A673 (cell line): ENCODE data around the gene PKDREJ. TPM values are rescaled to one million over a fixed set of nuclear protein-coding genes. Genes with fewer than 3 reads are reported as not detected.

Experiments
- BruUV-seq: library from RNA; stranded (reverse); fragments of 400-500 nt; replicated peaks from 2 replicates; lab custom pipeline; 2021; lab: Mats Ljungman, UMichigan
- CTCF ChIA-PET: fragments of 300-600 bp; sonication (Branson Sonifier 250); formaldehyde crosslinking; loops from one replicate; lab custom pipeline; 2022; ENCODE audit warnings: antibody characterized with exemption; lab: Charles Lee
- POLR2A ChIA-PET: fragments of 300-600 bp; sonication (Branson Sonifier 250); formaldehyde crosslinking; loops from one replicate; lab custom pipeline; 2022; ENCODE audit warnings: antibody characterized with exemption; ENCODE audit not compliant: low non-redundant PET; lab: Charles Lee
- DNase-seq: peaks from one replicate; pipeline ENCODE4 v3.0.0-alpha.2; 2015; ENCODE audit warnings: low spot score
- H3K27ac ChIP-seq: fragments of 200-600 bp; sonication (generic); 2 replicates; pipeline ENCODE4 v1.5.1; 2016; ENCODE audit warnings: mixed run types, low read depth, mild to moderate bottlenecking, mixed read lengths, antibody characterized with exemption, low read length; ENCODE audit not compliant: poor library complexity, severe bottlenecking
- H3K27me3 ChIP-seq: fragments of 200-600 bp; sonication (generic); replicated peaks from 2 replicates; pipeline ENCODE4 v1.6.1; 2017; ENCODE audit warnings: mixed run types, low read depth, mild to moderate bottlenecking, mixed read lengths, antibody characterized with exemption, low read length; ENCODE audit not compliant: insufficient read depth, poor library complexity
- H3K36me3 ChIP-seq: fragments of 200-600 bp; sonication (generic); 2 replicates; pipeline ENCODE4 v1.6.1; 2016; ENCODE audit warnings: mixed run types, mild to moderate bottlenecking, mixed read lengths, antibody characterized with exemption, low read length; ENCODE audit not compliant: insufficient read depth, poor library complexity, severe bottlenecking
- H3K4me1 ChIP-seq: fragments of 200-600 bp; sonication (generic); 2 replicates; pipeline ENCODE4 v1.6.1; 2017; ENCODE audit warnings: mixed run types, mild to moderate bottlenecking, mixed read lengths, antibody characterized with exemption, low read length; ENCODE audit not compliant: insufficient read depth, poor library complexity, severe bottlenecking
- H3K4me3 ChIP-seq: fragments of 200-600 bp; sonication (generic); 2 replicates; pipeline ENCODE4 v1.5.1; 2016; ENCODE audit warnings: low read depth, mixed run types, mild to moderate bottlenecking, mixed read lengths, low read length; ENCODE audit not compliant: poor library complexity, severe bottlenecking
- H3K9me3 ChIP-seq: fragments of 200-600 bp; sonication (generic); 2 replicates; pipeline ENCODE4 v1.6.1; 2016; ENCODE audit warnings: mixed run types, low read depth, mild to moderate bottlenecking, mixed read lengths, antibody characterized with exemption, low read length; ENCODE audit not compliant: poor library complexity, severe bottlenecking
- EZH2 ChIP-seq: fragments of 200-600 bp; sonication (generic); IDR thresholded peaks from 2 replicates; pipeline ENCODE4 v1.6.1; 2017; ENCODE audit warnings: borderline replicate concordance, low read depth, mild to moderate bottlenecking, mixed read lengths, antibody characterized with exemption, low read length; ENCODE audit not compliant: poor library complexity, severe bottlenecking
- intact Hi-C: fragments of 100-400 bp; cut with micrococcal nuclease; formaldehyde crosslinking; loops from one replicate; pipeline ENCODE4 v1.10.0; 2022; ENCODE audit not compliant: unreplicated experiment
- total RNA-seq: library from RNA; stranded (reverse); gene quantifications from 2 replicates; pipeline ENCODE4 v1.2.3, GENCODE V29; 2021
- TF ChIP-seq, protein P1 (sequence below): fragments of 300-800, 200-600 bp; sonication (generic); conservative IDR thresholded peaks from 2 replicates; pipeline ENCODE4 v1.5.1; 2017; ENCODE audit warnings: low read depth, mild to moderate bottlenecking, antibody characterized with exemption, low read length, moderate library complexity, mixed read lengths

The PKDREJ gene
- total RNA-seq, 1 experiment from 2014 or later, result not detected

GRCh38 chr22:46293577-46294260, 30.6 kb upstream of the PKDREJ start:
- ChIA-PET POLR2A (no interaction called here), CTCF (no interaction called here)

GRCh38 chr22:46292732-46293131, 29.6 kb upstream of the PKDREJ start:
- POLR2A ChIA-PET, result no interaction called here
- H3K27me3 ChIP-seq, result no peaks in the 10 kb centered on the region
- no peak overlapping the region for H3K4me3 ChIP-seq
- H3K4me1 ChIP-seq, result peaks cover 19% of the 10 kb centered on the region
- no peak for TF ChIP-seq EZH2
- TF ChIP-seq, protein P1, sequence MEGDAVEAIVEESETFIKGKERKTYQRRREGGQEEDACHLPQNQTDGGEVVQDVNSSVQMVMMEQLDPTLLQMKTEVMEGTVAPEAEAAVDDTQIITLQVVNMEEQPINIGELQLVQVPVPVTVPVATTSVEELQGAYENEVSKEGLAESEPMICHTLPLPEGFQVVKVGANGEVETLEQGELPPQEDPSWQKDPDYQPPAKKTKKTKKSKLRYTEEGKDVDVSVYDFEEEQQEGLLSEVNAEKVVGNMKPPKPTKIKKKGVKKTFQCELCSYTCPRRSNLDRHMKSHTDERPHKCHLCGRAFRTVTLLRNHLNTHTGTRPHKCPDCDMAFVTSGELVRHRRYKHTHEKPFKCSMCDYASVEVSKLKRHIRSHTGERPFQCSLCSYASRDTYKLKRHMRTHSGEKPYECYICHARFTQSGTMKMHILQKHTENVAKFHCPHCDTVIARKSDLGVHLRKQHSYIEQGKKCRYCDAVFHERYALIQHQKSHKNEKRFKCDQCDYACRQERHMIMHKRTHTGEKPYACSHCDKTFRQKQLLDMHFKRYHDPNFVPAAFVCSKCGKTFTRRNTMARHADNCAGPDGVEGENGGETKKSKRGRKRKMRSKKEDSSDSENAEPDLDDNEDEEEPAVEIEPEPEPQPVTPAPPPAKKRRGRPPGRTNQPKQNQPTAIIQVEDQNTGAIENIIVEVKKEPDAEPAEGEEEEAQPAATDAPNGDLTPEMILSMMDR, result no peak
- BruUV-seq, result no TSS peak
- intact Hi-C loops, result no loop called here
- CTCF ChIA-PET, result no interaction called here
- no peak for DNase-seq
- peak overlapping the region; percentile 26 for H3K27ac ChIP-seq
- no peaks in the 10 kb centered on the region for H3K36me3 ChIP-seq
- H3K9me3 ChIP-seq, result no peaks in the 10 kb centered on the region

More at GRCh38 chr22:46293577-46294260, 30.6 kb upstream of the PKDREJ start:
- H3K27ac ChIP-seq, result peak overlapping the region; percentile 26
- BruUV-seq, result no TSS peak
- no peaks in the 10 kb centered on the region for H3K27me3 ChIP-seq
- peaks cover 26% of the 10 kb centered on the region for H3K4me1 ChIP-seq
- peak; percentile 69 for DNase-seq
- no peaks in the 10 kb centered on the region for H3K9me3 ChIP-seq
- intact Hi-C loops, result no loop called here
- TF ChIP-seq, protein P1, result no peak
- no peak for TF ChIP-seq EZH2
- no peak overlapping the region for H3K4me3 ChIP-seq
- H3K36me3 ChIP-seq, result peaks cover 4% of the 10 kb centered on the region

DNA sequence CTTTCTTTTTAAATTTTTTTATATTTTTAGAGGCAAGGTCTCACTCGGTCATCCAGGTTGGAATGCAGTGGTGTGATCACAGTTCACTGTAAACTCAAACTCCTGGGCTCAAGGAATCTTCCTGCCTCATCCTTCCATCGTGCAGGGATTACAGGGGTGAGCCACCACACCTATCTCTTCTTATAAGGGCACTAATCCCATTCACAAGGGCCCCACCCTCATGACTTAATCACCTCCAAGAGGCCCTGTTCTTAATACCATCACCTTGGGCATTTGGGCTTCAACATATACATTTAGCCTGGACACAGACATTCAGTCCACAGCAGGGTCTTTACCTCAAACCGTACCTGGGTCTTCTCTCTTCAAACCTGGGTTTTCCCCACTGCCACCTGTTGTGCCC, 29.0 kb upstream of the PKDREJ start:
- H3K27me3 ChIP-seq, result no peaks in the 10 kb centered on the region
- H3K9me3 ChIP-seq, result no peaks in the 10 kb centered on the region
- no peaks in the 10 kb centered on the region for H3K36me3 ChIP-seq
- no peak for DNase-seq
- ChIA-PET POLR2A (no interaction called here), CTCF (no interaction called here)
- intact Hi-C loops, result no loop called here
- no peak overlapping the region for H3K4me3 ChIP-seq
- no peak overlapping the region for H3K27ac ChIP-seq
- H3K4me1 ChIP-seq, result peaks cover 19% of the 10 kb centered on the region
- no peak for TF ChIP-seq EZH2
- TF ChIP-seq, protein P1, result no peak
- BruUV-seq, result no TSS peak
